GM21786 (cell line): ENCODE results near the gene KREMEN1.

Source experiments
- ATAC-seq: cut with Tn5 transposase; IDR thresholded peaks from one replicate; pipeline ENCODE4 v1.9.1; 2021; ENCODE audit not compliant: unreplicated experiment

The KREMEN1 gene

DNA sequence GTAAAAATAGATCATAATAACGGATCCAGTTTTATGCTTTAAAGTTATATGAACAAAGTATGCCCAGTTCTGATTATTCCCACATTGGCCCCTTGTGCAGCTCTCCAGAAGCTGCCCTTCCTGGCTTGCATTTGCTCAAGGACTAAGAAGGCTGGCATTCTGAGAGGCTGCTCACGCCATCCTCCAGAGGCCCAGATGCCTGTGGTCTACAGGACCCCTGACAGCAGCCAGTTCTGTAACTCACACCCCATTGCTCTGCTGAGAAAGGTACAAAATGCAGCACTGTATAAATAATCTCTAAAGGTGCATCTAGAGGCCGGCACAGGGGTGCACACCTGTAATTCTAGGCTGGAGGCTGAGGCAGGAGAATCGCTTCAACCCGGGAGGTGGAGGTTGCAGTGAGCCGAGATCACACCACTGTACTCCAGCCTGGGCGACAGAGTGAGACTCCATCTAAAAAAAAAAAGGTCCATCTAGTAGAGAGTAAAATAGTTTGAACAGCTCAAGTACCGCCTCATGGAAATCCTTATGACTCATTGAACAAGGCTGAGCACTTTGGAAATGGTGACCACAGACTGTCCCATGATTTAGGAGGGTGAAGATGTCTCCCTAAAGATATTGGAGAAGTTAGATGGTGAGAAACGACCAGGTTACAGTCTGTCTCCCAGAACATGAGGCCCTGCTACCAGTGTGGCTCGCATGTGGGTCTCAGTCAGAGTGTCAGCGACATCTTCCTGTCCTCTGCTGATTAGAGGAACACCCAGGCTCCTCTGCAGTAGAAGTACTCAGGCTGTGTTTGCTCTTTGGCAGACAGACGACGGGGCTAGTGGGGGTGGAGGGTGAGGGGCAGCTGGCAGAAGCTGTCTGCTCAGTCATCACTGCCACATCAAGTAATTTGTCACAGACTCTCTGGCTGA is 56.3 kb downstream of the KREMEN1 start:
- no peak for ATAC-seq

- ATAC-seq, result no peak
Observed at GRCh38 chr22:29129808-29130140, 56.9 kb downstream of the KREMEN1 start.

GRCh38 chr22:29130476-29130875 is 57.6 kb downstream of the KREMEN1 start:
- ATAC-seq, result no peak

DNA sequence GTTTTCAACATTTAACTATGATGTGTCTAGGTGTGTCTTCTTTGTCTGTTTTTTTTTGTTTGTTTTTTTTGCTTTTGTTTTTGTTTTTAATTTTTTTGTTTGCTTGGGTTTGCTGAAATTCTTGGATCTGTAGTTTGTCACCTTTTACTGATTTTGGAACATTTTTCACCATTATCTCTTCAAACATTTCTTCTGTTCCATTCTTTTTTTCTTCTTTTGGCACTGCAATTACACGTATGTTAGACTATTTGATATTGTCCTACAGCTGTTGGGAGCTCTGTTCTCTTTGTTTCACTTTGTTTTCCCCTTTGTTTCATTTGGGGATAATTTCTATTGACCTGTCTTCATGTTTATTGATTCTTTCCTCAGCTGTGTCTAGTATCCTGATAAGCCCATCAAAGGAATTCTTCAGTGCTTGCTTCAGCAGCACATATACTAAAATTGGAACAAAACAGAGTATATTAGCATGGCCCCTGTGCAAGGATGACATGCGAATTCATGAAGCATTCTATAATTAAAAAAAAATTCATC is 60.8 kb downstream of the KREMEN1 start:
- no peak for ATAC-seq

- ATAC-seq, result no peak
Observed at GRCh38 chr22:29134448-29134847, 61.6 kb downstream of the KREMEN1 start.

- ATAC-seq, result no peak
Observed at GRCh38 chr22:29136782-29137700, 64.2 kb downstream of the KREMEN1 start.

DNA sequence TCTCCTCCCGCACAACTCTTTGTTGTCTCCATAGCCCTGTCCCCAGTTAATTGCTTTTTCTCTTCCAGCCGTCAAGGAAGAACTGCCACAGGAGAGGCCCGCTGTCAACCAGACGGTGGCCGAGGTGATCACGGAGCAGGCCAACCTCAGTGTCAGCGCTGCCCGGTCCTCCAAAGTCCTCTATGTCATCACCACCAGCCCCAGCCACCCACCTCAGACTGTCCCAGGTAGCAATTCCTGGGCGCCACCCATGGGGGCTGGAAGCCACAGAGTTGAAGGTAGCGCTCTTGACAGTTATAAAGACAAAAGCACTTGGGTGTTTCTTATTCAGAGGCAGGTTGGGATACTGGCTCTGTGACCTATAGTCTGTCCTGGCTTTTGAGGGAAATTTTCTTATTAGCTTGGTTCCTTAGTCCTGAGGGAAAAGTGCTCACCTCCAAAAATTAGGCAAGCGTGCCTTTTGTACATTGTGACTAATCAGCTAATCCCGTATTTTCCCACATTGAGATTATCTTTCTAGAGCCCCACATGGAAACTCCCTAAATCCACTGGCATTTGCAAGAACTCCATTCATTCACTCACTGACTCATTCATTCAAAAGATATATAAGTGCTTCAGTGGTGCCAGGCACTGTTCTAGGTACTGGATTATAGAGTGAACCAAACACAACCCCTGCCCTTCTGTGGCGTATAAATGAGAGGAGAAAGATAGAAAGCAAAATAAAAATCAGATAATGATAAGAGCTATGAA is 65.9 kb downstream of the KREMEN1 start:
- ATAC-seq, result no peak

GRCh38 chr22:29139965-29140782 is 67.3 kb downstream of the KREMEN1 start:
- no peak for ATAC-seq

DNA sequence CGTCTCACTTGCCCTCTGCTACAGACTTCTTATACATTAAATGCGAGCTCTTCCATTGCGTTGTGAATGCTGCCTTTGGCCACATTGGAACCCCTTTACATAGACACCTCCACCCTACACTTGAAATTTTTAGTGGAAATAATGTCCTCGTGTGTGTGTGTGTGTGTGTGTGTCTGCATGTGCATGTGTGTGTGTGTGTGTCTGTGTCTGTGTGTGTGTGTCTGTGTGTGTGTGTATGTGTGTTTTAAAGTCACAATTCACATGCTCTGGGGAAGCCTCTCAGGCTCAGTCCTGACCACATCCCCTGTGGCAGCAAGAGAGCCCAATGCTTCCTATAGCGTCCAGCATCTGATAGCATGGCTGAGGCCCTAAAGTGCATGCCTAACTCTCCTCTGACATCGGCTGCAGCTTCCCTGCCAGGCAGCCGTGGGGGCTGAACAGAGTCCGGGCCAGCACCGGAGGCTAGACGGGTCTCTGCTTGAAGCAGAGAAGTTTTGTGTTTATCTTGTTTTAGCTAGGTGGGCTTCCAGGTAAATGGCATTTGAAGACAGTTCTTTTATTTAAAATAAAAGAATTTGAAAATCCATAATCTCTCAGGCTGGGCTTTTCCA is 68.3 kb downstream of the KREMEN1 start:
- ATAC-seq, result no peak

DNA sequence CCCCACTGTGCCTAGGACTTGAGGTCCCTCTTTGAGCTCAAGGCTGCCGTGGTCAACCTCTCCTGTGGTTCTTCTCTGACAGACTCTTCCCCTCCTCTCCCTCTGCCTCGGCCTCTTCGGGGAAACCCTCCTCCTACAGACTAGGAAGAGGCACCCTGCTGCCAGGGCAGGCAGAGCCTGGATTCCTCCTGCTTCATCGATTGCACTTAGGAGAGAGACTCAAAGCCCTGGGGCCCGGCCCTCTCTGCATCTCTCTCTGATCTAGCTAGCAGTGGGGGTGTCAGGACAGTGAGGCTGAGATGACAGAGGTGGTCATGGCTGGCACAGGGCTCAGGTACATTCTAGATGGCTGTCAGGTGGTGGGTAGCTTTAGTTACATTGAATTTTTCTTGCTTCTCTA is 69.3 kb downstream of the KREMEN1 start:
- ATAC-seq, result no peak

DNA sequence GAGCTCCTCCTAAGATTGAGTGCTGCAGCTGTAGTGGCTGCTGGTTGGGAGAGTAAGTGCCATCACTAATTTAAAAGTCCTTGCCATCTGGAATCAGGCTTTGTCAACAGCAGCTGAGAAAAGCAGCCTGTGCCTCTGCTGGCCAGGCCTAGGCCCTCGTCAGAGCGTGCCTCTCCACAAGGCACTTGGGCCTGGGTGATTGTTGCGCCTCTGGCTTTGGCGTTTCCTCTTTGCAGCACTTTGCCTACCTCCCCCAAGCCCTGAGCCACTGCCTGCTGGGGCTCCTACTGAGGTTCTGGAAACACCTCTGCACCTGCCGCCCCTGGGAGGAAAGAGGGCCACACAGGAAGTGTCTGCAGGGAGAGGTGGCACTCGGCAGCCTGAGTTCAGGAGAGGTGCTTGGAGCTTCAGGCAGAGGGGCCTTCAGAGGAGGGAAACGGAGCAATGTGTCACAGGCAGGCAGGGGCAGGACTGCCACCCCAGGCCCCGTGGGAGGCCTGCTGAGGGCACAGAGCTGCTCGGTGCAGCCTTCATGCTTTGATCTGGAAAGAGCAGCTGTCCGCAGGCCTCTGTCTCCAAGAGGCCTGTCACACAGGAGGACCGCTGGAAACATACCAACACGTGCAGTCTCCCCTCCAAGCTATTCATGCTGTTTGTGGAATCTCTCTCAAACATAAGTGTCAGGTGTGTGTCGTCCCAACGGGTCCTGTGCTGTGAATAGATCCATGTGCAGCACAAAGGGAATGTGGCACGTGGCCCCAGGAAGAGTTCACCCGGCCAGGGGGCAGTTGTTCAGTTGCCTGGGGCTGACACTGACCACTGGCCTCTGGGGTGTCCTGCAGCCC is 71.3 kb downstream of the KREMEN1 start:
- no peak for ATAC-seq

DNA sequence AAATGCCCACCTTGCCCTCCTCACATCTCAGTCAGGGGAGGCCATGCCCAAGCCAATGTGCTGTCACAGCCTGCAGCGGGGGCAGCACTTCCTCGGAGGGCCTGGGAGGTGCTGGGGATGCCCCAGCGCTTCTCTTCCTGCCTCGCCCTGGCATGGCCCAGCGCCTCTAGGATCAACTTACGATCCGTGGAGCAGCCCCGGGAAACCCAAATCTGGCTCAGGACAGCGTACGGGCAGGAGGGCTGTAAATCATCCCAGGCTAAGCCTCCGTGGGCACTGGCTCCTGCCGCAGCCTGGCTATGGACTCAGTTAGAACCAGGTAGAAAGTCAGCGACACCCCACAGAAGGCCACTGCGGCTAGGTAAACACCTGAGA is 71.9 kb downstream of the KREMEN1 start:
- ATAC-seq, result no peak

GRCh38 chr22:29145321-29146072 is 72.7 kb downstream of the KREMEN1 start:
- no peak for ATAC-seq

- no peak for ATAC-seq
Observed at GRCh38 chr22:29146091-29146560, 73.3 kb downstream of the KREMEN1 start.

GRCh38 chr22:29146771-29147170 is 73.9 kb downstream of the KREMEN1 start:
- no peak for ATAC-seq

GRCh38 chr22:29147331-29147899 is 74.6 kb downstream of the KREMEN1 start:
- ATAC-seq, result no peak

DNA sequence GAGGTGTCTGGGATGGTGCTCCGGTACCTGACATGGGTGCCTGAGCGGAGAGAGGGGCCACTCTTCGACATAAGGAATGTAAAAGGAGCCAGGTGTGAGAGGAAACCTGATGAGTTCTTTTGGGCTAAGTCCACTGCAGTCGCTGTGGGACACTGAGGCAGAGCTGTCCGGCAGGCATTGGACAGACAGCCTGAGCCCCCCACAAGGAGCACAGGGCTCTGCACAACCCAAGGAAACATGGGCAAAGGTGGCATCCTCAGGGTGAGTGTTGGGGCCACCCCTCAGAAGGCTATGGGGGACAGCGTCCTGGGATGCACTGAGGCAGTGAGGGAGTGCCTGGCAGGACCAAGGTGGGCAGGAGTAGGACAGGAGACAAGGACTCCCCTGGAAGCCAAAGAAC is 75.2 kb downstream of the KREMEN1 start:
- no peak for ATAC-seq

DNA sequence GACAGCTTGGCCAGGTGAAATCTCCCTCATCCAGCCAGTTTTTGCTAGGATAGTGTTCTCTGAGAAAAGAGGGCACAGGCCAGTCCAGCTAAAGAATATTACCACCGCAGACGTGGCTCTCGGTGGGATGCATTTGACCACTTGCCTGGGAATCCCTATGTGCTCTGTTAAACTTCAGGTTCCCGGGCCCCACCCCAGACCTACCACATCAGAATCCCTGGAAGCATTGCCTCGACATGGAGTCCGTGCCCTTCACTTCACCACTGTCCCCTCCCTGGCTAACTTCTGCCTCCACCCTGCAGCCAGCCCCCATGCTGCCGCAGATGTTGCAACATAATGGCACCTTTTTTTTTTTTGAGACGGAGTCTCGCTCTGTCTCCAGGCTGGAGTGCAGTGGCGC is 76.0 kb downstream of the KREMEN1 start:
- ATAC-seq, result no peak
